K562 (cell line): ENCODE data around the gene HRH1. TPM values are rescaled to one million over a fixed set of nuclear protein-coding genes. Genes with fewer than 3 reads are reported as not detected.

ENCODE experiments used
- polyA plus RNA-seq, 8 experiments: library from polyadenylated mRNA; depleted of rRNA in 4 of 8; stranded (reverse) in 5 of 8; unstranded in 3 of 8; fragments of >200 nt; fragmentation: Nextera tagmentation in 2 of 8; fragmentation: Illumina TruSeq in 1 of 8; extraction: Ambion mirVana in 2 of 8; extraction: Trizol in 1 of 8; gene quantifications; 2 replicates each; pipeline versions ENCODE4 v1.2.1 to v1.2.3, GENCODE V29; 2011 to 2014; ENCODE audit warnings: inconsistent platforms in 1 of 8, missing spikeins in 1 of 8
- small RNA-seq: library from RNA; depleted of rRNA; stranded (forward); fragments of <200 nt; gene quantifications from one replicate; pipeline ENCODE3, GENCODE V24; 2014
- total RNA-seq, 7 experiments: library from RNA; depleted of rRNA in 6 of 7; stranded (reverse); fragments of >200 nt in 6 of 7; fragmentation: Illumina TruSeq in 2 of 7; extraction: Trizol in 2 of 7; gene quantifications; 2 replicates each; pipeline versions ENCODE4 v1.2.1 to v1.2.3, GENCODE V29; 2011 to 2021; ENCODE audit warnings: low replicate concordance in 1 of 7

Gene HRH1
- total and polyA plus RNA-seq, 9 of the 15 experiments (the other 6 are each of a cell fraction or from before 2014, with no cell fraction given), result 0.03 to 0.15 (median 0.06) TPM; not detected in 1

Small RNA genes within 50 kb of the gene (small RNA-seq; reads per million reads assigned to genes)
- gene AC083855.1, result not detected

Other genes starting within 250 kb of the HRH1 start
- not detected in 2 replicates for gene SLC6A1, start 161.7 kb upstream of the HRH1 start, total RNA-seq (2014; rRNA removed)
- gene SLC6A1, start 161.7 kb upstream of the HRH1 start, total RNA-seq (2014; rRNA removed; fragmentation: Illumina TruSeq; extraction: Trizol), result not detected in 2 replicates
- not detected in 2 replicates for gene SLC6A1, start 161.7 kb upstream of the HRH1 start, total RNA-seq (2015; rRNA removed; fragmentation: Illumina TruSeq; extraction: Trizol)
- not detected in 2 replicates for gene SLC6A1, start 161.7 kb upstream of the HRH1 start, total RNA-seq (2021)
- gene SLC6A1, start 161.7 kb upstream of the HRH1 start, polyA plus RNA-seq (2011; rRNA removed), result not detected in 2 replicates
- not detected in 2 replicates for gene SLC6A1, start 161.7 kb upstream of the HRH1 start, polyA plus RNA-seq (2014; fragmentation: Illumina TruSeq; extraction: Trizol)
- not detected for gene SLC6A1, start 161.7 kb upstream of the HRH1 start, polyA plus RNA-seq (2014; fragmentation: Nextera tagmentation; extraction: Ambion mirVana)
- gene SLC6A1, start 161.7 kb upstream of the HRH1 start, polyA plus RNA-seq (2014; rRNA removed), result not detected in 2 replicates
- gene ATG7, start 117.9 kb downstream of the HRH1 start, total RNA-seq (2014; rRNA removed), result 20.1 and 20.2 TPM in 2 replicates
- gene ATG7, start 117.9 kb downstream of the HRH1 start, total RNA-seq (2014; rRNA removed; fragmentation: Illumina TruSeq; extraction: Trizol), result 44.6 and 53.3 TPM in 2 replicates
- gene ATG7, start 117.9 kb downstream of the HRH1 start, total RNA-seq (2015; rRNA removed; fragmentation: Illumina TruSeq; extraction: Trizol), result 29.4 and 30.9 TPM in 2 replicates
- 31.3 and 34.1 TPM in 2 replicates for gene ATG7, start 117.9 kb downstream of the HRH1 start, total RNA-seq (2021)
- 34.5 and 36.0 TPM in 2 replicates for gene ATG7, start 117.9 kb downstream of the HRH1 start, polyA plus RNA-seq (2011; rRNA removed)
- 36.8 and 45.3 TPM in 2 replicates for gene ATG7, start 117.9 kb downstream of the HRH1 start, polyA plus RNA-seq (2014; fragmentation: Illumina TruSeq; extraction: Trizol)
- gene ATG7, start 117.9 kb downstream of the HRH1 start, polyA plus RNA-seq (2014; fragmentation: Nextera tagmentation; extraction: Ambion mirVana), result 10 to 100 TPM; 18.3 to 33.6 TPM
- 17.3 and 31.8 TPM in 2 replicates for gene ATG7, start 117.9 kb downstream of the HRH1 start, polyA plus RNA-seq (2014; rRNA removed)